Measurements from ENCODE around the gene ARHGEF7. TPM values are rescaled to one million over a fixed set of nuclear protein-coding genes. Genes with fewer than 3 reads are reported as not detected.

The ARHGEF7 gene
- polyA plus RNA-seq, 1 experiment: 40.3 TPM

- Histone ChIP-seq H3K4me3 (ENCODE audit: low read depth, low read length) (no peak overlapping the region), H3K9me3 (ENCODE audit: control insufficient read depth, insufficient read depth, low read length) (no peaks in the 10 kb centered on the region), H3K27me3 (ENCODE audit: control insufficient read depth, insufficient read depth, low read length) (peaks cover 33% of the 10 kb centered on the region), H3K27ac (ENCODE audit: low read depth, low read length) (no peak overlapping the region)
- TF ChIP-seq CTCF (IDR thresholded peaks at IDR 0.05; ENCODE audit: low read depth, low read length): peak; percentile 31; the same call in 1 of the 2 replicates
- ChIA-PET CTCF (no interaction called here), POLR2A (interaction anchor here (0.6 kb wide), 1 partner anchor 64 kb away, joined by 3 read pairs; no protein-coding TSS in a partner anchor)
- peak; percentile 50 for DNase-seq (ENCODE audit: low read depth, low spot score)
Observed at GRCh38 chr13:111122056-111122455, 6.9 kb downstream of the ARHGEF7 start.

- POLR2A ChIA-PET: no interaction called here
- Histone ChIP-seq H3K4me3 (ENCODE audit: low read depth, low read length) (no peak overlapping the region), H3K27ac (ENCODE audit: low read depth, low read length) (no peak overlapping the region), H3K27me3 (ENCODE audit: control insufficient read depth, insufficient read depth, low read length) (peaks cover 33% of the 10 kb centered on the region), H3K9me3 (ENCODE audit: control insufficient read depth, insufficient read depth, low read length) (no peaks in the 10 kb centered on the region)
- CTCF ChIA-PET: no interaction called here
- TF ChIP-seq CTCF (IDR thresholded peaks at IDR 0.05; ENCODE audit: low read depth, low read length): no peak
- DNase-seq (ENCODE audit: low read depth, low spot score): no peak
Observed at GRCh38 chr13:111122631-111123030, 7.5 kb downstream of the ARHGEF7 start.

GRCh38 chr13:111123221-111123620, 8.1 kb downstream of the ARHGEF7 start:
- CTCF ChIA-PET: no interaction called here
- no peak for DNase-seq (ENCODE audit: low read depth, low spot score)
- Histone ChIP-seq H3K27me3 (ENCODE audit: control insufficient read depth, insufficient read depth, low read length) (peaks cover 32% of the 10 kb centered on the region), H3K9me3 (ENCODE audit: control insufficient read depth, insufficient read depth, low read length) (no peaks in the 10 kb centered on the region), H3K27ac (ENCODE audit: low read depth, low read length) (no peak overlapping the region), H3K4me3 (ENCODE audit: low read depth, low read length) (no peak overlapping the region)
- TF ChIP-seq CTCF (IDR thresholded peaks at IDR 0.05; ENCODE audit: low read depth, low read length): no peak
- POLR2A ChIA-PET: no interaction called here

- no peak for DNase-seq (ENCODE audit: low read depth, low spot score)
- CTCF ChIA-PET: no interaction called here
- TF ChIP-seq CTCF (IDR thresholded peaks at IDR 0.05; ENCODE audit: low read depth, low read length): no peak
- no peak overlapping the region for H3K4me3 ChIP-seq (ENCODE audit: low read depth, low read length)
- H3K9me3 ChIP-seq (ENCODE audit: control insufficient read depth, insufficient read depth, low read length): no peaks in the 10 kb centered on the region
- POLR2A ChIA-PET: no interaction called here
- peaks cover 32% of the 10 kb centered on the region for H3K27me3 ChIP-seq (ENCODE audit: control insufficient read depth, insufficient read depth, low read length)
- H3K27ac ChIP-seq (ENCODE audit: low read depth, low read length): no peak overlapping the region
Observed at GRCh38 chr13:111123649-111124048, 8.5 kb downstream of the ARHGEF7 start.

DNA sequence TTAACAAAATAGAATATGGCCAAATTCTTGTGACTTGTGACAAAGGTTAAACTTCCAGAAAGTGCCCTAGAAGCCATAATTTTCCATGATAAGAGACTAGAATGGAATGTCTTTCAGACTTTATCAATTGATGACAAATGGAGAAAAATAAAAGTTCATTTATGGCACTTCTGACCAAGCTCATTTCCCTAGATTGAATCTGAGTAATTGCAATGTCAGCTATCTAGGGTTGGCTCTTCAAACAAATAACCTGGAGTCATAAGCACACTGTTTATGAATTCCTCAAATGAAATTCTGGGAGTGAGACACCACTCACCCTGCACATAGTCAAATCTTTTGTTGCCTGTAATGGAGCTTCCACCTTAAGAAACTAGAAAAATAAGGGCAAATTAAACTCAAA, 11.4 kb downstream of the ARHGEF7 start:
- H3K4me3 ChIP-seq (ENCODE audit: low read depth, low read length): no peak overlapping the region
- ChIA-PET POLR2A (no interaction called here), CTCF (interaction anchor here (0.8 kb wide), 1 partner anchor 98 kb away, joined by 3 read pairs; no protein-coding TSS in a partner anchor)
- no peak overlapping the region for H3K27ac ChIP-seq (ENCODE audit: low read depth, low read length)
- no peak for DNase-seq (ENCODE audit: low read depth, low spot score)
- TF ChIP-seq CTCF (IDR thresholded peaks at IDR 0.05; ENCODE audit: low read depth, low read length): no peak
- H3K27me3 ChIP-seq (ENCODE audit: control insufficient read depth, insufficient read depth, low read length): peaks cover 18% of the 10 kb centered on the region
- H3K9me3 ChIP-seq (ENCODE audit: control insufficient read depth, insufficient read depth, low read length): no peaks in the 10 kb centered on the region

Data from AG04450 (cell line).